GM19467 (cell line): ENCODE data around the gene MRFAP1.

Source experiments
- ATAC-seq: cut with Tn5 transposase; IDR thresholded peaks from one replicate; pipeline ENCODE4 v1.9.1; 2021; ENCODE audit warnings: mild to moderate bottlenecking, moderate library complexity; ENCODE audit not compliant: unreplicated experiment

MRFAP1 gene

DNA sequence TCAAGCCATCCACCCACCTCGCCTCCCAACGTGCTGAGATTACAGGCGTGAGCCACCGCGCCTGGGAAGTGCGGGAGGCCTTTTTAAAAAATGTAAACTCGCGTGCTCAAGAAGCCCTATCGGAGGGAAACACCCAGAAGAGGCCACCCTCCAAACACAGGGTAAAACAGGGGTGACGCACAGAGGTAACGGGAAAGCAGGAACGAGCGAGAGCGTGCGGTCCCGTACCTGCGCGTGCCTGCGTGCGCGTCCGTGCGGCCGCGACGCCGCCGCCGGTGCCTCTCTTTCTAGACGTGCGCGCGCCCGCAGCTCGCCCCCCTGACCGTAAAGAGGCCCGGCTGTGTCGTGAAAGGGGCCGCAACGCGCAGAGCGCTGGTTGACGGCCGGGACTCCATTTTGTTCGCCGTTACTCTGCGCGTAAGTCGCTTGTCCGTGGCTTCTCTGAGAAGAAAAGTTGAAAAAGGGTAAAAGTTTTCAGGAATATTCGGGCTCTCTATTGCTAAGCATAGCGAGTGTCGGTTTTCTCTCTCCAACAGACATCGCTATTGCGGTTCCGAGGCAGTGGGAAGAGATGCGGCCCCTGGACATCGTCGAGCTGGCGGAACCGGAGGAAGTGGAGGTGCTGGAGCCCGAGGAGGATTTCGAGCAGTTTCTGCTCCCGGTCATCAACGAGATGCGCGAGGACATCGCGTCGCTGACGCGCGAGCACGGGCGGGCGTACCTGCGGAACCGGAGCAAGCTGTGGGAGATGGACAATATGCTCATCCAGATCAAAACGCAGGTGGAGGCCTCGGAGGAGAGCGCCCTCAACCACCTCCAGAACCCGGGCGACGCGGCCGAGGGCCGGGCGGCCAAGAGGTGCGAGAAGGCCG, at the start of gene MRFAP1:
TSS of gene MRFAP1 (plus strand) at position 394 of the 872 bp plus-strand sequence. CDS start at position 572, 178 bp downstream.
- ATAC-seq: peak; percentile 72

DNA sequence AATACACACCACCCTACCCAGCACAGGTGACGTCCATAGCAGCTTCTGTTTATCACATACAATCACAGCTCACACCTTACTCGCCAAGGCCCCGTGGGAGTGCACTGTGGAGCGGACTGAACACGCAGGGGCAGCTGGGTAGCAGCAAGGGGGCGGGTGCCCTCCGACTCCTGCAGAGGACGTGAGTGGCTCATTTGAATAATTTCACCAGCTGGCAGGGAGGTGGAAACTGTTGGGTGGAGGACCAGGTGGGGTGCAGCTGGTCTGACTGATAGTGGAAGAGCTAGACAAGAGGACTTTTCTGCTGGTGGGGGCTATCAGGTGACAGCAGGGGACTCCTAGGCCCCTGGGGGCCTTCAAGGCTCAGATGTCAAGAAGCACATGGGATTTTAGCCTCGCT, 49.2 kb upstream of the MRFAP1 start:
- ATAC-seq: peak; percentile 67

- no peak for ATAC-seq
These were observed 48.7 kb upstream of the MRFAP1 start for GRCh38 chr4:6591781-6592180.

GRCh38 chr4:6592804-6593563, 47.5 kb upstream of the MRFAP1 start:
- ATAC-seq: no peak

DNA sequence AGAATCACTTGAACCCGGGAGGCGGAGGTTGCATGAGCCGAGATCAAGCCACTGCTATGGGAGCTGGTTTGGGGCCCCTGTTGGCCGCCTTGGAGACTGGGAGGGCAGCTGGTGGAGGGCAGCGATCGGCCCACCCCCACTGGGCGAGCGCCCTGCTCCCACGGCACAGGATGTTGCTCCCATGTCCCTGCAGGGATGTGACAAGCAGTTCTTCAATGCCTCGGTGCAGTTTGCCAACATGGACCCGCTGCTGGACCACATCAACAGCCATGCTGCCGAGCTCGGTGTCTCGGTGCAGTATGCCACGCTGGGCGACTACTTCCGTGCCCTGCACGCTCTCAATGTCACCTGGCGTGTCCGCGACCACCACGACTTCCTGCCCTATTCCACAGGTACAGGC, 46.1 kb upstream of the MRFAP1 start:
- ATAC-seq: no peak

- ATAC-seq: no peak
These were observed 45.6 kb upstream of the MRFAP1 start for GRCh38 chr4:6594826-6595355.

DNA sequence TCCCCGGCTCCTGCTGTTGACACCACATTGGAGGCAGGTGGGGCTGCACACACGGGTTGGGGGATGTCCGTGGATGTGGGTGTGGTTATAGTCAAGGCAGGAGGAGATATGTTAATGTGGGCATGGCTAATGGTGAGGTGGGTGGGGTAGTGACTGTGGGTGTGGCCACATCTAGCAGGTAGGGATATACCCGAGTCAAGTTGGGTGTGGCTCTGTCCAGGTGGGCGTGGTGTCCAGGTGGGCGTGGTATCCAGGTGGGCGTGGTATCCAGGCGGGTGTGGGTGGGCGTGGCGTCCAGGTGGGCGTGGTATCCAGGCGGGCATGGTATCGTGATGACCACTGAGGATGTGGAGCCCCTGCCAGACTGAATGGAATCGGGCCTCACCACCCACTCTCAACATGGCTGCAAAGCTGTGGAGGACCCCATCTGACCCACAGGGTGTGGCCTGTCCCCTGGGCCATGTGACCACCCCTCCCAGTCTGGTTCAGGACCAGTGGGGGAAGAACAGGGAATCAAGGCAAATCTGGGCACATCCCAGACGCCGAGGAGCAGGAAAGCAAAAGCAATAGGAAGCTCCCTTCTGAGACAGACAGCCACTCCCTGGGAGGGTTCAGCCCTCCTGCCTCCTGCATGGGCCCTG, 44.5 kb upstream of the MRFAP1 start:
- ATAC-seq: no peak

GRCh38 chr4:6596948-6597347, 43.5 kb upstream of the MRFAP1 start:
- ATAC-seq: no peak

DNA sequence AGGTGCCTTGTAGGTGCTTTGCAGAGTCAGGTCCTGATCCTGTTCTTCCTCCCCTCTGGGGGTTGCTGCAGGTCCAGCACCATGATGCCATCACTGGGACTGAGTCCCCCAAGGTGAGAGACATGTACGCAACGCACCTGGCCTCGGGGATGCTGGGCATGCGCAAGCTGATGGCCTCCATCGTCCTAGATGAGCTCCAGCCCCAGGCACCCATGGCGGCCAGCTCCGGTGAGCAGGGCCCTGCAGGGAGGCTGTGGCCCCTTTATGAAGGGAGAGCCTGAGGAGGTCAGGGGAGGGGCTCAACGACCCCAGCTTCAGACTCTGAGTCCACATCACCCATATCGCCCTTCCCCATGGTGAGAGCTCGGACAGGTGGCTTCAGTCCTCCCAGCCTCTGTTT, 42.4 kb upstream of the MRFAP1 start:
- ATAC-seq: no peak

DNA sequence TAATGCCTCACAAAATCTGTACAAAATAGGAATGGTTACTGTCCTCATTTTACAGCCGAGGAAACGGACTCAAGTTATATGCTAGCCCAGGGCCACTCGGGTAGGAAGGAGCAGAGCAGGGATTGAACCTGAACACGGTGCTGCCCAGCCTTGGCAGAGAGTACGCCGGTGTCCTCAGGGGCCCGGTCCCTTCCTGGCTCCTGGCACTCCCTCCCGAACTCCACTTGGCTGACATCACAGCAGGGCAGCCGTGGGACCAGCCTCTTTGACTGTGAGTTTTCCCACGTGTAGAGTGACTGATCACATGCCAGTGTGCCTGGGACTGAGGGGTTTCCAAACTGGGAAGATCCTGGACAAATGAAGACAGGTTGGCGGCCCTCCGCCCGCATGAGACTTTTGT, 41.8 kb upstream of the MRFAP1 start:
- ATAC-seq: no peak

GRCh38 chr4:6601661-6602250, 38.7 kb upstream of the MRFAP1 start:
- no peak for ATAC-seq

- ATAC-seq: no peak
These were observed 38.2 kb upstream of the MRFAP1 start for GRCh38 chr4:6602289-6602688.

DNA sequence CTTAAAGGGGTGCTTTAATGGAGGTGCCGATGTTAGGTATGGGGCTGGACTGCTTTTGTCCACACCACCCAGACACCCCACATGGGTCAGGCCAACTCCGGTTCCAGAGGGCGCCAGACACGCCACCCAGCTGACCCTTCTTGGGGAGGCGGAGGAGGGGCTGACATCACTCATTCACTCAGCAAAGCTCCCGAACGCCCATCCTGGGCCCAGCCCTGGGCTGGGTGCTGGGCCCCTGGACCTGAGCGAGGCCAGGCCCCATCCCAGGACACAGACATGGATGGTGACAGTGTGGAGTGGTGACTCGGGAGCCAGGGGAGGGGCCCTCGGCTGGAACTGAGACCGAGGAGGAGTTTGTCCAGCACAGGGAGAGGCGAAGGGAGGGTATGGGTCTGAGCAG, 37.4 kb upstream of the MRFAP1 start:
- no peak for ATAC-seq

DNA sequence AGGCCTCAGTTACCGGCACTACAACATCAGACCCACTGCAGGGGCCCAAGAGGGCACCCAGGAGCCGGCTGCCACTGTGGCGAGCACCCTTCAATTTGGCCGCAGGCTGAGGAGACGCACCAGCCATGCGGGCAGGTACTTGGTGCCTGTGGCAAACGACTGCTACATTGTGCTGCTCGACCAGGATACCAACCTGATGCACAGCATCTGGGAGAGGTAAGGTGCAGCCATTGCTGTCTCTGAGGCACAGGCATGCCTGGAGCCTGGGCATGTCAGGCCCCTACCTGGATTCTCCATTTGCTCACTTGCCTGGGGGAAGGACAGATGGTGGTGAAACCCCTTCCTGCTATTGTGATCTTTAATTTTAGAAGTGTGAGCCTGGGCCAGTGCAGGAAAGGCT, 35.4 kb upstream of the MRFAP1 start:
- ATAC-seq: no peak

DNA sequence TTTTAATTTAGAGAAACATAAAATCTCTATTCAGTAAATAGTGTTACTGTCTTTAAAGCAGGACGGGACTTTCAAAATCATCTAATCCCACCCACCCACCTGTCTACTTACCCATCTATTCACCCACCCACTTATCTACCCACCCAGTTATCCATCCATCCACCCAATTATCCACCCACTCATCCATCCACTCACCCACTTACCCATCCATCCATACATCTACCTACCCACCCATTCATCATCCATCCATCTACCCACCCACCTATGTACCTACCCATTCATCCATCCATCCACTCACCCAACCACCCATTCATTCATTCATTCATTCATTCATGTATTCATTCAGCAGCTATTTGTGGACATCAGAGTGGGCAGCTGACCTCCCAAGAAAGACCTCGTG, 34.9 kb upstream of the MRFAP1 start:
- no peak for ATAC-seq

GRCh38 chr4:6606465-6607235, 33.8 kb upstream of the MRFAP1 start:
- ATAC-seq: no peak

- ATAC-seq: no peak
These were observed 33.0 kb upstream of the MRFAP1 start for GRCh38 chr4:6607368-6608055.

GRCh38 chr4:6608758-6609414, 31.6 kb upstream of the MRFAP1 start:
- ATAC-seq: no peak

DNA sequence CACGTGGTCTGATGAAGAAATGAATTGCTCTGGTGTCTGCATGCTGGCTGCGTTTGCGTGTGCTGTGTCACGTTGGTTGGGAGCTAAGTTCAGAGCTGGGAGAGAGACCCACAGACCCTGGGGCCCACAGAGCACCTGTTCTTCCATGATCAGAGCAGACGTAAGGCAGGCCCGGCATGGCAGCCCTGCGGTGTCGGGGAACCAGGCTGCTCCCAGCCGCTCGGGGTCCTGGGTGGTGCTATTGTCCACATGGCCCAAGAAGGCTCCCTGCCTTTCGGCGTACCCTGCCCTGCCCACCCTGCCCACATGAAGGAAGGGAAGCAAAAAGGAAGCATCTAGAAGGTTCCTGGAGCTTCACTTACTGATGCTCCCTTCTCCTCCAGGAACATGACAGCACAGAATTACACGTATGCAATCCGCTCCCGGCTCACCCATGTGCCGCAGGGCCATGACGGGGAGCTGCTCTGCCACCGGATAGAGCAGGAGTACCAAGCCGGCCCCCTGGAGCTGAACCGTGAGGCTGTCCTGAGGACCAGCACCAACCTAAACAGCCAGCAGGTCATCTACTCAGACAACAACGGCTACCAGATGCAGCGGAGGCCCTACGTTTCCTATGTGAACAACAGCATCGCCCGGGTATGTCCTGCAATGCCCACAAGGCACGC, 30.9 kb upstream of the MRFAP1 start:
- ATAC-seq: no peak
